ENCODE data around the gene MYH14.

The MYH14 gene

GRCh38 chr19:50203281-50204080 lies at the start of gene MYH14:
MYH14 (plus strand) TSS chr19:50203622; CDS start chr19:50210366, 6,744 bp downstream.
- peak; percentile 28 for DNase-seq (ENCODE audit: low spot score)

- DNase-seq (ENCODE audit: low spot score): no peak
Observed at GRCh38 chr19:50154529-50154928, 48.9 kb upstream of the MYH14 start.

GRCh38 chr19:50155520-50156109 lies 47.8 kb upstream of the MYH14 start:
- DNase-seq (ENCODE audit: low spot score): no peak

GRCh38 chr19:50158577-50158976 lies 44.8 kb upstream of the MYH14 start:
- no peak for DNase-seq (ENCODE audit: low spot score)

GRCh38 chr19:50159078-50159477 lies 44.3 kb upstream of the MYH14 start:
- DNase-seq (ENCODE audit: low spot score): no peak

GRCh38 chr19:50162988-50163387 lies 40.4 kb upstream of the MYH14 start, which contains the start of gene IZUMO2:
IZUMO2 (minus strand) TSS chr19:50163281; CDS start chr19:50163194, 87 bp downstream.
- no peak for DNase-seq (ENCODE audit: low spot score)

GRCh38 chr19:50167314-50167721 lies 36.1 kb upstream of the MYH14 start:
- DNase-seq (ENCODE audit: low spot score): no peak

GRCh38 chr19:50171752-50172151 lies 31.7 kb upstream of the MYH14 start:
- no peak for DNase-seq (ENCODE audit: low spot score)

- DNase-seq (ENCODE audit: low spot score): no peak
Observed at GRCh38 chr19:50172726-50173125, 30.7 kb upstream of the MYH14 start.

- DNase-seq (ENCODE audit: low spot score): no peak
Observed at GRCh38 chr19:50173127-50173526, 30.3 kb upstream of the MYH14 start.

- DNase-seq (ENCODE audit: low spot score): no peak
Observed at GRCh38 chr19:50174100-50174793, 29.2 kb upstream of the MYH14 start.

- DNase-seq (ENCODE audit: low spot score): no peak
Observed at GRCh38 chr19:50175924-50176323, 27.5 kb upstream of the MYH14 start.

GRCh38 chr19:50176775-50177174 lies 26.6 kb upstream of the MYH14 start:
- DNase-seq (ENCODE audit: low spot score): no peak

GRCh38 chr19:50178320-50178719 lies 25.1 kb upstream of the MYH14 start:
- no peak for DNase-seq (ENCODE audit: low spot score)

GRCh38 chr19:50178859-50179537 lies 24.4 kb upstream of the MYH14 start:
- DNase-seq (ENCODE audit: low spot score): no peak

- no peak for DNase-seq (ENCODE audit: low spot score)
Observed at GRCh38 chr19:50181121-50181520, 22.3 kb upstream of the MYH14 start.

GRCh38 chr19:50184196-50184595 lies 19.2 kb upstream of the MYH14 start:
- DNase-seq (ENCODE audit: low spot score): no peak

- DNase-seq (ENCODE audit: low spot score): no peak
Observed at GRCh38 chr19:50187937-50188336, 15.5 kb upstream of the MYH14 start.

GRCh38 chr19:50189331-50189730 lies 14.1 kb upstream of the MYH14 start:
- DNase-seq (ENCODE audit: low spot score): no peak

- no peak for DNase-seq (ENCODE audit: low spot score)
Observed at GRCh38 chr19:50190439-50190891, 13.0 kb upstream of the MYH14 start.

GRCh38 chr19:50191216-50191615 lies 12.2 kb upstream of the MYH14 start:
- DNase-seq (ENCODE audit: low spot score): no peak
